ENCODE measurements around the gene DMXL1. TPM values are rescaled to one million over a fixed set of nuclear protein-coding genes. Genes with fewer than 3 reads are reported as not detected.

Gene DMXL1
- polyA plus RNA-seq, 1 of the 3 experiments (the other 2 are of a cell fraction): 6.6 TPM

DNA sequence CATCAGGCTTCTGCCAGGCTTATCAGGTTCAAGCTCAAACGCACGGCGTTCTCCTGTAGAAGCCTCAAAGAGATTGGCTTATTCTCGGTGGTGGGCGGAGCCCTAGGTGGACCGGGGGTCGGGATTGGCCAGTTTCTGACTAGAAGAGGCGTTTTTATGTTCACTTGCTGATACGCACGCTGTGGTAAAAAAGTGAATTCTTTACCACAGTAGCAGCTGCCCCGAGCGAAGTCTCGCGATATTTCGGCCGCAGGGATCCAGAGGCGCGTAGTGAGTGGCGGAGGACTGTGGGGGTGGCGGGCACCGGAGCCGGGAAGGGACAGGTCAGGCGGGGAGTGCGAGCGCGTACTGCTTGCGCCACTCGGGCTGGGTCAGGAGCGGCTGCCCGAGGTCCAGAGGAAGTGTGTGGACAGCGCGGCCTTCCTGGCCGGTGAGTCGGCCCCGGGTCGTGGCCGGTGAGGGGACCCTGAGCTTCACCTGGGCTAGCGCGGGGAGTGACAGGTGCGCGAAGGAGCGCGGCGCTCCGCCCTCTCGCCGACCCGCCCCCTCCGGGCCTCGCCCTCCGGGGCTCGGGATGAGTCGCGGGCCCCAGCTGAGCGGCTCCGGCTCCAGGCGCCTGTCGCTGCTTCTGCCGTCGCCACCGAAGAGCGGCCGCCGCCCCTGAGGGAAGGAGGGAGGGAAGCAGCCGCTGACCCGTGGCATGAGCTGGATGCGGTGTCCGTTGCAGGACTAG lies at the start of gene DMXL1 (continued):
- TF ChIP-seq TEAD4 (IDR thresholded peaks at IDR 0.05; ENCODE audit: borderline replicate concordance, insufficient read depth): no peak
- TF ChIP-seq FOXM1 (IDR thresholded peaks at IDR 0.05; ENCODE audit: low read depth): no peak
- peak; percentile 76 for TF ChIP-seq SIN3A (IDR thresholded peaks at IDR 0.05; ENCODE audit: borderline replicate concordance, low read depth, low read length)
- peak; percentile 66; the same call in 1 of the 2 replicates for TF ChIP-seq RFX5 (IDR thresholded peaks at IDR 0.05; ENCODE audit: low read length)
- TF ChIP-seq RCOR1 (IDR thresholded peaks at IDR 0.05; ENCODE audit: low read length): no peak
- peak; percentile 55; the same call in 1 of the 2 replicates for TF ChIP-seq ELF1 (IDR thresholded peaks at IDR 0.05)
- no peak; the same call in none of the 2 replicates for TF ChIP-seq POLR2AphosphoS5 (IDR thresholded peaks at IDR 0.05; ENCODE audit: low read depth, low read length)
- TF ChIP-seq MXI1 (IDR thresholded peaks at IDR 0.05; ENCODE audit: low read depth, low read length): peak; percentile 76; the same call in 1 of the 2 replicates
- TF ChIP-seq NRF1 (IDR thresholded peaks at IDR 0.05; ENCODE audit: low read depth, low read length): 0 out of 2 replicates have a peak, but pooled peaks have one; percentile 10
- TF ChIP-seq FOSL2 (IDR thresholded peaks at IDR 0.05; ENCODE audit: borderline replicate concordance, low read depth): no peak
- TF ChIP-seq TAF1 (IDR thresholded peaks at IDR 0.05; ENCODE audit: borderline replicate concordance, low read depth, low read length): no peak
- no peak for TF ChIP-seq RAD21 (IDR thresholded peaks at IDR 0.05; ENCODE audit: low read length)
- TF ChIP-seq NFIC (IDR thresholded peaks at IDR 0.05; ENCODE audit: borderline replicate concordance): no peak
- TF ChIP-seq, protein P1, sequence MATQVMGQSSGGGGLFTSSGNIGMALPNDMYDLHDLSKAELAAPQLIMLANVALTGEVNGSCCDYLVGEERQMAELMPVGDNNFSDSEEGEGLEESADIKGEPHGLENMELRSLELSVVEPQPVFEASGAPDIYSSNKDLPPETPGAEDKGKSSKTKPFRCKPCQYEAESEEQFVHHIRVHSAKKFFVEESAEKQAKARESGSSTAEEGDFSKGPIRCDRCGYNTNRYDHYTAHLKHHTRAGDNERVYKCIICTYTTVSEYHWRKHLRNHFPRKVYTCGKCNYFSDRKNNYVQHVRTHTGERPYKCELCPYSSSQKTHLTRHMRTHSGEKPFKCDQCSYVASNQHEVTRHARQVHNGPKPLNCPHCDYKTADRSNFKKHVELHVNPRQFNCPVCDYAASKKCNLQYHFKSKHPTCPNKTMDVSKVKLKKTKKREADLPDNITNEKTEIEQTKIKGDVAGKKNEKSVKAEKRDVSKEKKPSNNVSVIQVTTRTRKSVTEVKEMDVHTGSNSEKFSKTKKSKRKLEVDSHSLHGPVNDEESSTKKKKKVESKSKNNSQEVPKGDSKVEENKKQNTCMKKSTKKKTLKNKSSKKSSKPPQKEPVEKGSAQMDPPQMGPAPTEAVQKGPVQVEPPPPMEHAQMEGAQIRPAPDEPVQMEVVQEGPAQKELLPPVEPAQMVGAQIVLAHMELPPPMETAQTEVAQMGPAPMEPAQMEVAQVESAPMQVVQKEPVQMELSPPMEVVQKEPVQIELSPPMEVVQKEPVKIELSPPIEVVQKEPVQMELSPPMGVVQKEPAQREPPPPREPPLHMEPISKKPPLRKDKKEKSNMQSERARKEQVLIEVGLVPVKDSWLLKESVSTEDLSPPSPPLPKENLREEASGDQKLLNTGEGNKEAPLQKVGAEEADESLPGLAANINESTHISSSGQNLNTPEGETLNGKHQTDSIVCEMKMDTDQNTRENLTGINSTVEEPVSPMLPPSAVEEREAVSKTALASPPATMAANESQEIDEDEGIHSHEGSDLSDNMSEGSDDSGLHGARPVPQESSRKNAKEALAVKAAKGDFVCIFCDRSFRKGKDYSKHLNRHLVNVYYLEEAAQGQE (IDR thresholded peaks at IDR 0.05; ENCODE audit: low read depth, low read length): 0 out of 2 replicates have a peak, but pooled peaks have one; percentile 11
- no peak for TF ChIP-seq RXRA (IDR thresholded peaks at IDR 0.05; ENCODE audit: borderline replicate concordance, low read depth)

DNA sequence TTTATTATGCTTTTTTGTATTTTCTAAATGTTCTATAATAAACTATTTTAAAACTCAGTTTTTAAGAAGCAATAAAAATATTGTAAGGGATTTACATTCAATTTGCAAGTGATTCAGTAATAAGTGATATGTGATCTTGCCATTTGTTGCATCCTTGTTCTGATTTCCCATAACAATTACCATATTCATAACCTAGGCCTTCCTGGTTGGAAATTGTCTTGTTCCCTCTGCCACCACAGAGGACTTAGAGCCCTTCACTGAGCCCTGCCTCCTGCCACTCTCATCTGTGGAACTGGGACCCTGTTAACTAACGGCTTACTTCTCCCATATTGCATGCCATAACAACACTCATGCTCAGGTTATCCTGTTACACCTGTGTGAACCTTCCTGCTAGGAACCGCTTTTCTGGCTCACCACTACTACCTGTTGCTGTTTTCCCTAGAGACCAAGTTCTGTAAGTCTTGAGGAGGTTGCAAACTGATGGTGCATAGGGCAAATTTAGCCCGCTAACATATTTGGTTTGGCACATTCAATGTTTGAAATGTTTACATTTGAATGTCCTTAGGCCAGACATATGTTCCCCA lies 49.6 kb upstream of the DMXL1 start:
- DNase-seq: no peak

More for the DNA sequence above, 49.6 kb upstream of the DMXL1 start:
- Histone ChIP-seq H3K9ac (no peak overlapping the region), H3K36me3 (replicated peaks in 1 of 2; ENCODE audit: control insufficient read depth in 1 of 2, insufficient read depth in 2 of 2, low read length in 1 of 2) (no peaks in the 10 kb centered on the region), H2AFZ (ENCODE audit: low read depth) (no peak overlapping the region), H3K79me2 (ENCODE audit: insufficient read depth) (no peaks in the 10 kb centered on the region), H3K4me2 (no peak overlapping the region), H3F3A (replicated peaks; ENCODE audit: insufficient read depth) (no peaks in the 10 kb centered on the region), H3K9me2 (no peaks in the 10 kb centered on the region), H3K4me1 (ENCODE audit: control insufficient read depth in 1 of 2, insufficient read depth in 2 of 2, low read depth in 1 of 2, low read length in 1 of 2) (no peaks in the 10 kb centered on the region; a peak in 1 of 4 replicates), H3K9me3 (no peaks in the 10 kb centered on the region), H4K20me1 (ENCODE audit: insufficient read depth) (no peaks in the 10 kb centered on the region), H3K4me3 (ENCODE audit: low read depth in 2 of 2, low read length in 1 of 2) (no peak overlapping the region), H3K27ac (ENCODE audit: low read depth in 2 of 2, low read length in 1 of 2) (no peak overlapping the region), H3K27me3 (ENCODE audit: insufficient read depth) (no peaks in the 10 kb centered on the region)
- WGBS (ENCODE audit: low lambda C conversion rate): 85% methylated on average over 3 of the region's 3 CpGs
- TF ChIP-seq, protein P2, sequence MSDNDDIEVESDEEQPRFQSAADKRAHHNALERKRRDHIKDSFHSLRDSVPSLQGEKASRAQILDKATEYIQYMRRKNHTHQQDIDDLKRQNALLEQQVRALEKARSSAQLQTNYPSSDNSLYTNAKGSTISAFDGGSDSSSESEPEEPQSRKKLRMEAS (IDR thresholded peaks at IDR 0.05; ENCODE audit: low read depth): no peak
- TF ChIP-seq NRF1 (IDR thresholded peaks at IDR 0.05; ENCODE audit: low read depth, low read length) (no peak), FOXM1 (IDR thresholded peaks at IDR 0.05; ENCODE audit: low read depth) (no peak), GABPA (IDR thresholded peaks at IDR 0.05; ENCODE audit: low read depth) (no peak), RXRA (IDR thresholded peaks at IDR 0.05; ENCODE audit: borderline replicate concordance, low read depth) (no peak), YY1 (IDR thresholded peaks at IDR 0.05; ENCODE audit: low read depth) (no peak), TAF1 (IDR thresholded peaks at IDR 0.05; ENCODE audit: borderline replicate concordance, low read depth, low read length) (no peak), FOSL2 (IDR thresholded peaks at IDR 0.05; ENCODE audit: borderline replicate concordance, low read depth) (no peak), MEF2A (IDR thresholded peaks at IDR 0.05; ENCODE audit: borderline replicate concordance, low read depth) (no peak), SMC3 (IDR thresholded peaks at IDR 0.05; ENCODE audit: low read depth, low read length) (no peak), ELF1 (IDR thresholded peaks at IDR 0.05) (no peak), POLR2AphosphoS5 (IDR thresholded peaks at IDR 0.05; ENCODE audit: low read depth, low read length) (no peak), NFIC (IDR thresholded peaks at IDR 0.05; ENCODE audit: borderline replicate concordance) (no peak), RAD21 (IDR thresholded peaks at IDR 0.05; ENCODE audit: low read length) (no peak)
- TF ChIP-seq, protein P3, sequence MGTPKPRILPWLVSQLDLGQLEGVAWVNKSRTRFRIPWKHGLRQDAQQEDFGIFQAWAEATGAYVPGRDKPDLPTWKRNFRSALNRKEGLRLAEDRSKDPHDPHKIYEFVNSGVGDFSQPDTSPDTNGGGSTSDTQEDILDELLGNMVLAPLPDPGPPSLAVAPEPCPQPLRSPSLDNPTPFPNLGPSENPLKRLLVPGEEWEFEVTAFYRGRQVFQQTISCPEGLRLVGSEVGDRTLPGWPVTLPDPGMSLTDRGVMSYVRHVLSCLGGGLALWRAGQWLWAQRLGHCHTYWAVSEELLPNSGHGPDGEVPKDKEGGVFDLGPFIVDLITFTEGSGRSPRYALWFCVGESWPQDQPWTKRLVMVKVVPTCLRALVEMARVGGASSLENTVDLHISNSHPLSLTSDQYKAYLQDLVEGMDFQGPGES (IDR thresholded peaks at IDR 0.05; ENCODE audit: low read depth, low read length): no peak
- TF ChIP-seq, protein P4, sequence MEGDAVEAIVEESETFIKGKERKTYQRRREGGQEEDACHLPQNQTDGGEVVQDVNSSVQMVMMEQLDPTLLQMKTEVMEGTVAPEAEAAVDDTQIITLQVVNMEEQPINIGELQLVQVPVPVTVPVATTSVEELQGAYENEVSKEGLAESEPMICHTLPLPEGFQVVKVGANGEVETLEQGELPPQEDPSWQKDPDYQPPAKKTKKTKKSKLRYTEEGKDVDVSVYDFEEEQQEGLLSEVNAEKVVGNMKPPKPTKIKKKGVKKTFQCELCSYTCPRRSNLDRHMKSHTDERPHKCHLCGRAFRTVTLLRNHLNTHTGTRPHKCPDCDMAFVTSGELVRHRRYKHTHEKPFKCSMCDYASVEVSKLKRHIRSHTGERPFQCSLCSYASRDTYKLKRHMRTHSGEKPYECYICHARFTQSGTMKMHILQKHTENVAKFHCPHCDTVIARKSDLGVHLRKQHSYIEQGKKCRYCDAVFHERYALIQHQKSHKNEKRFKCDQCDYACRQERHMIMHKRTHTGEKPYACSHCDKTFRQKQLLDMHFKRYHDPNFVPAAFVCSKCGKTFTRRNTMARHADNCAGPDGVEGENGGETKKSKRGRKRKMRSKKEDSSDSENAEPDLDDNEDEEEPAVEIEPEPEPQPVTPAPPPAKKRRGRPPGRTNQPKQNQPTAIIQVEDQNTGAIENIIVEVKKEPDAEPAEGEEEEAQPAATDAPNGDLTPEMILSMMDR (IDR thresholded peaks at IDR 0.05): no peak
- ChIA-PET CTCF (interaction anchor here (0.8 to 1.9 kb wide), 8 partner anchors 9 to 411 kb away, joined by 3 to 18 read pairs (median 6); partner anchors contain the start of gene DTWD2), POLR2A (no interaction called here)
